Stimulated activated CD4-positive, alpha-beta T cell treated with anti-CD3 and anti-CD28 coated beads, Interleukin-15, amount 100 ng/mL, for 24 hours (primary cell): Measurements from ENCODE around the gene HOXD12.

Experiments used
- DNase-seq: peaks from one replicate; pipeline ENCODE4 v3.0.0-alpha.2; 2020

HOXD12 gene

DNA sequence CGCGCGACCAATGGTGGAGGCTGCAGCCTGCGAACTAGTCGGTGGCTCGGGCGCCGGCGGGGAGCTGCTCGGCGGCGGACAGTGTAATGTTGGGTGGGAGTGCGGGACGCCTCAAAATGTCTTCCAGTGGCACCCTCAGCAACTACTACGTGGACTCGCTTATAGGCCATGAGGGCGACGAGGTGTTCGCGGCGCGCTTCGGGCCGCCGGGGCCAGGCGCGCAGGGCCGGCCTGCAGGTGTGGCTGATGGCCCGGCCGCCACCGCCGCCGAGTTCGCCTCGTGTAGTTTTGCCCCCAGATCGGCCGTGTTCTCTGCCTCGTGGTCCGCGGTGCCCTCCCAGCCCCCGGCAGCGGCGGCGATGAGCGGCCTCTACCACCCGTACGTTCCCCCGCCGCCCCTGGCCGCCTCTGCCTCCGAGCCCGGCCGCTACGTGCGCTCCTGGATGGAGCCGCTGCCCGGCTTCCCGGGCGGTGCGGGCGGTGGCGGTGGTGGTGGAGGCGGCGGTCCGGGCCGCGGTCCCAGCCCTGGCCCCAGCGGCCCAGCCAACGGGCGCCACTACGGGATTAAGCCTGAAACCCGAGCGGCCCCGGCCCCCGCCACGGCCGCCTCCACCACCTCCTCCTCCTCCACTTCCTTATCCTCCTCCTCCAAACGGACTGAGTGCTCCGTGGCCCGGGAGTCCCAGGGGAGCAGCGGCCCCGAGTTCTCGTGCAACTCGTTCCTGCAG is 23.3 kb downstream of the HOXD12 start, which contains the start of gene HOXD9:
Gene HOXD9 (plus strand): TSS at position 37 of the 728 bp plus-strand sequence. CDS start 50 bp downstream, at position 87.
- DNase-seq: no peak

DNA sequence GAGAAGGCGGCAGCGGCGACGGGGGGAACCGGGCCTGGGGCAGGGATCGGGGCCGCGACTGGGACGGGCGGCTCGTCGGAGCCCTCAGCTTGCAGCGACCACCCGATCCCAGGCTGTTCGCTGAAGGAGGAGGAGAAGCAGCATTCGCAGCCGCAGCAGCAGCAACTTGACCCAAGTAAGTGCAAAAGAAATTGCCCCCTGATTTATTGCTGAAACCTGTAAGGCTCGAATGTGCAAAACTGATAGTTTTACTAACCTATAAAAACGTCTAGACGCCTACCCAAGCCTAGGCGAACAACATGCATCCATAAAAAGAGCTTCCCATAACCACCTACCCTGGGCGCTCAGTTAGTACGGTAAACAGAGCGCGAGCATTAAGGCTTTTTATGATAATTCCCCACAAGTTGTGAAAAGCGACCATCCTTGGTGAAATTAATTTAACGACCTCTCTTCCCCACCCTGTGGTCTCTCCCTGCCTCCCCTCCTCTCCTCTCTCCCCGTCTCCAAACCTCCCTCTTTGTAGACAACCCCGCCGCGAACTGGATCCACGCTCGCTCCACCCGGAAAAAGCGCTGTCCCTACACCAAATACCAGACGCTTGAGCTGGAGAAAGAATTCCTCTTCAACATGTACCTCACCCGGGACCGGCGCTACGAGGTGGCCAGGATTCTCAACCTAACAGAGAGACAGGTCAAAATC is 24.0 kb downstream of the HOXD12 start:
- DNase-seq: no peak

DNA sequence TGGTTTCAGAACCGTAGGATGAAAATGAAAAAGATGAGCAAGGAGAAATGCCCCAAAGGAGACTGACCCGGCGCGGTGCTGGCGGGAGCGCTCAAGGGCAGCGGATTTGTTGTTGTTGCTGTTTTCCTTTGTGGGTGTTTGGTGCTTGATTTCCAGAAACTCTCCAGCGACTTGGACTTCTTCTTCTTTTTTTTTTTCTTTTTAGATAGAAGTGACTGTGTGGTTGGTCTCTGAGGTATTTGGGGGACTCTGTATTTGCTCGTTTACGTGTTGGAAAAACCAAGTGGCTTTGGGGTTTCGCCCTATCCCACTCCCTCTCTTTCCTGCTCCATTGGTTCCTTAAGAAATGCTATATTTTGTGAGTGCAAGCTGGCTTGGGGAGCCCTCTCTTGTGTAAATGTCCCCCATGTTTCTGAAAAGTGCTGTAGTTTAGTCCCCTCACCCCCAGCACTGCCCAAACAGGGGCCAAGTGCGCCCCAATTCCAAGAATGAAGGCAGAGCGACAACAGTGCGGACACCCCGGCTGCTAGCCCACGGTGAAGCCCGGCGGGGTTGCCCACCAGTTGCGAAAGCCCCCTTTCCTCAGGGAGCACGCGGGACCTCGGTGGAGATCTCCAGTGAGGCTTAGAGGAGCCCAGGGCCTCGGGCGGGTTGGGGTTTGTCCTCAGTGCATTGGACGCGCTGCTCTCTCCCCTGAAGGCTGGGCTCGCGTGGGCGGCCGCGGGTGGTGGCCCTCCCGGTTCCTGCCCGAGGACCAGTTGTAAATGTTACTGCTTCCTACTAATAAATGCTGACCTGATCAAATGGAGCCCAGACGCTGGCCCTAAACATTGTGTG is 24.7 kb downstream of the HOXD12 start:
- no peak for DNase-seq

GRCh38 chr2:176124947-176125771 is 25.6 kb downstream of the HOXD12 start:
- no peak for DNase-seq

GRCh38 chr2:176125772-176126054 is 26.1 kb downstream of the HOXD12 start:
- no peak for DNase-seq

DNA sequence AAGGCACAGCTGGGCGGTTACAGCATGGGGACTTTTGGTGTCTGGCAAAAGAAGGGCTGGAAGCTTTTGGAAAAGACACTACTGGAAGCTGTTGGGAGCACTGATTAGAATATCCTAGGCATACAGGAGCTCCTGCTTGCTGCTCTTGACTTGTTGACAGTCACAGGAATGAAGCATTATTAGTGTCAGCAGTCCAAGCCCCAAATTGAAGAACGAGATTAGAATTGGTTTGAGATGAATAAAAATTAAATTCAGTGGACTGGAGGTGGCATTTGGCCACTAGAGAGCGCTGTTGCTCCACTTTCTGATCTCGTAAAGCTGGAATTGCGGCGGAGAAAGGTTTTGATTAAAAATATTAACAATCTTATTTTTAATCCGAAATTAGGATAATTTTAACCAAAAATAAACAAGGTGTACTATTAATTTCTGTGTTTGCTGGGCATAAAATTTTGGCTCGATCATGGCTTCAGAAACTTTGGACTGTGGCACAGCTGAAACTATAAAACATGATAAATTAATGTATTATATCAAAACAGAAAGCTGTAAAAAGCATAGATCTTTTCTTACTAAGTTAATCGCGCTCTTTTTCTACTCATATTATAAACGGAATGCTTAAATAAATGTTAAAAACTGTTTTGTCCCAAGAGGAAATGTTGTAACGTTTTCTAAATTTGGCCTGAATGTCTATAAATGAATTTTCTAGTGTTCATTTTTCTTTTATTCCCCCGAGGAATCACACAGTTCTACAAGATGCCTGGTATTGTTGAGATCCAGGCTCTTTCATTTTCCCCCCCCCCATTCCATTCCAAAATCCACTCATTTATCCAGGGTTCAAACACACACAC is 27.6 kb downstream of the HOXD12 start:
- DNase-seq: peak; percentile 77

DNA sequence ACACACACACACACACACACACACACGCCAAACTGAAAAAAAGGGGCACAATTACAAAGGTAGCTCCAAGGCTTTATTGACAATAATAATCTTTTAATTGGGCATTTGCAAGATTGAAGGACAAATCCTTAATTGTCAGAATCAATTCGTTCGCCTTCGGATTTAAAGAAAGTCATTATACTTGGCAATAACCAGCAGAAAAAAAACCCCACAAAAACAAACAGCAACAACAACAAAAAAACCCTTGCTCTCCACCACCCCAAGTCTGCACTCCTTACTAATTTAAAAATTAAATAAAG is 28.1 kb downstream of the HOXD12 start:
- no peak for DNase-seq

DNA sequence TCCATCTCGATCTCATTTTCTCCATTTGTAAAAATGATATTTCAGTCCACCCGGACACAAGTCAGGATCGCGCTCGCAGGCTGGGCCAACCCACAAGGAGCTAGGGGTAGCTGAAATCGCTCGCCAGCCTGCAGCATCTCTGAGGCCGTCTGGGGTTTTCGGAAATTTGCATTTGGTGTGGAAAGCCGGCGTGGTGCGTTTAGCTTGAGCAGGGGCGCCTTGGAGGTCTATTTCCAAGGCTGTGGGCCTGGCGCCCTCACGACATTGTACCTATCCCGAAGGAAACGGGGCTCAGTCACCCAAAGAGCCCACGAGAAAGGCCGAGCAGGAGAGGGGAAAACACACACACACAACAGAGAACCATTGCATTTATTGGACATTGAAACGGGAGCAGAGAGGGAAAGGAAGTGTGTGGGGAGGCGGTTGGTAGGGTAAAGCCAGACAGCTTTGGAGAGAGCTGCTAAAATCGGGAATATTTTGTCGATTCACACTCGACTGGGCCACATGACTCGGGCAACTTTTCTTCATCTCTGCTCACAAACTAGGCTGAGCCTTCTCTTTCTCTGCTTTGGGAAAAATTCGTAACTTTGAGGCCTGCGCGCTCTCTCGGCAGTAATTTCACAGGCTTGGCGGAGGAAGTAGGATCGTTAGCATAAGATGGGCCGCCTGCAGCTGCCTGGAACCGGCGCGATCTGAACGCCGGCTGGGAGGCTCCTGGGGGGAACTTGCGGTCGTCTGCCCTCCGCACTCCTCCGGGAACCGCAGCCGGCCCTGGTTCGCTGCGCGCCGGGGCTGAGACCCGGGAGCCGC is 28.8 kb downstream of the HOXD12 start:
- DNase-seq: no peak

GRCh38 chr2:176128982-176129796 is 29.6 kb downstream of the HOXD12 start, which contains the start of gene HOXD8:
HOXD8 (plus strand) TSS chr2:176129705; CDS start chr2:176130367, 662 bp downstream.
- DNase-seq: no peak

GRCh38 chr2:176129813-176130146 is 30.2 kb downstream of the HOXD12 start:
- no peak for DNase-seq

- no peak for DNase-seq
Observed at GRCh38 chr2:176130147-176130956, 30.8 kb downstream of the HOXD12 start.

DNA sequence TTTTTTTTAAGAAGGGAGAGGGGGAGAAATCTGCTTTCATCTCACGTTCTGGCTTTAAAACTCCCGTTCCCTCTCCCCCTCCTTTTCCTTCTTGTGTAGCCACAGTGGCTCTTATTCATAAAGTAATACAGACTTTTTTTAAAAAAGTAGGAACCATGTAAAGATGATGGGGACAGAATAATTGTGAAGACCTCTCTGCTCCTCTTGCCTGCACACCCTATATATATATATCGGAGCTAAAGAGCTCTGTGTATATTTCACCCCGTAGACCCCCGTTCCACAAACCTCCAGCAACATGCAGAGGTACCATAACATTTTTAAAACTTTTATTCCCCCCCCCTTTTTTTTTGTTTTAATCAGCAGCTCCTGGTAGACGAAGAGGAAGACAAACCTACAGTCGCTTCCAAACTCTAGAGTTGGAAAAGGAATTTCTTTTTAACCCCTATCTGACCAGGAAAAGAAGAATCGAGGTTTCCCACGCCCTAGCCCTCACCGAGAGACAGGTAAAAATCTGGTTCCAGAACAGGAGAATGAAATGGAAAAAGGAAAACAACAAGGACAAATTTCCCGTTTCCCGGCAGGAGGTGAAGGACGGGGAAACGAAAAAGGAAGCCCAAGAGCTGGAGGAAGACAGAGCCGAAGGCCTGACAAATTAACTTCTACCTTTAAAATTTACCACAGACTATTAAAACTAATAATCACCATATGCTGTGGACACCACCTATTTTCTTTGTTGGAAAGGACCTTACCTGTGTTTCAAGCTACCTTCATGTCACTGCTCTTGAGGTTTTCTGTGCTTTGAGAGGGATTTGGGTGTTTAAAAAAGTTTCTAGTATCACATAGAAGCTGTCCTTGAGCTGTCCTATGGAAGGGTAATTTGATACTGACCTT is 31.6 kb downstream of the HOXD12 start:
- DNase-seq: no peak

- no peak for DNase-seq
Observed at GRCh38 chr2:176131848-176132158, 32.2 kb downstream of the HOXD12 start.

GRCh38 chr2:176132205-176133171 is 32.9 kb downstream of the HOXD12 start:
- DNase-seq: no peak

DNA sequence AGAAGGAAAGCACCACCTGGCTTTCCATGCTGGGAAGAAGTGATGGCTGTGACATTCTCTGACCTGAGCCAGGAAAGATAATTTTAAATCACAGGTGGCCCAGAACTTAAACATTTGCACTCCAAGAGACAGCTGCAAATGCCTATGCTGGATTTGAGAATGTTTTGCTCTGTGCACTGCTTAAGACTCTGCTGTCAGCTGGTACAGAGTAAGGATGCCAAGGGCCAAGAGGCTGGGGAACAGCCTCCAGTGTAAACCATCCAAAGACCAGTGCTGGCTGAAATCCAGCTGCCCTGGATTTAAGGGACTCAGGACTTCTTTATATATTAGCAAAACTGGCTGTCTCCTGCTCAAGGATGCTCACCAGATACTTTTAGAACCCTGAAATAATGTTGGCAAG is 33.8 kb downstream of the HOXD12 start:
- DNase-seq: no peak

GRCh38 chr2:176134035-176134434 is 34.4 kb downstream of the HOXD12 start:
- no peak for DNase-seq

GRCh38 chr2:176135035-176135440 is 35.4 kb downstream of the HOXD12 start:
- no peak for DNase-seq
